RWPE2 (cell line): Measurements from ENCODE around the gene RMC1.

Source experiments
- ATAC-seq: fragments of 200-7000 bp; cut with Tn5 transposase; 3 replicates; pipeline ENCODE4 v1.9.1; 2021; ENCODE audit warnings: low read depth
- DNase-seq: peaks from one replicate; pipeline ENCODE4 v3.0.0-alpha.2; 2020; ENCODE audit warnings: low spot score
- H3K27ac ChIP-seq: fragments of 450-650 bp; 2 replicates; pipeline ENCODE4 v1.5.1; 2017; ENCODE audit warnings: mild to moderate bottlenecking; ENCODE audit not compliant: poor library complexity, severe bottlenecking
- H3K27me3 ChIP-seq: fragments of 250-450 bp; sonication (Bioruptor Pico); 2 replicates; pipeline ENCODE4 v1.5.1; 2021; ENCODE audit warnings: mild to moderate bottlenecking, moderate library complexity; ENCODE audit not compliant: insufficient read depth, poor library complexity, severe bottlenecking
- H3K36me3 ChIP-seq: fragments of 250-450 bp; sonication (Bioruptor Pico); 2 replicates; pipeline ENCODE4 v1.5.1; 2020; ENCODE audit warnings: low read depth, mild to moderate bottlenecking, moderate library complexity
- H3K4me1 ChIP-seq: fragments of 250-450 bp; sonication (Bioruptor Pico); 2 replicates; pipeline ENCODE4 v1.5.1; 2021; ENCODE audit warnings: mild to moderate bottlenecking, moderate library complexity; ENCODE audit not compliant: insufficient read depth, poor library complexity, severe bottlenecking
- H3K4me3 ChIP-seq: fragments of 250-450 bp; sonication (Bioruptor Pico); 2 replicates; pipeline ENCODE4 v1.5.1; 2021; ENCODE audit warnings: mild to moderate bottlenecking, moderate library complexity; ENCODE audit not compliant: severe bottlenecking
- H3K9me3 ChIP-seq: fragments of 250-450 bp; sonication (Bioruptor Pico); 2 replicates; pipeline ENCODE4 v1.5.1; 2021; ENCODE audit warnings: mild to moderate bottlenecking, moderate library complexity; ENCODE audit not compliant: severe bottlenecking
- CTCF ChIP-seq: fragments of 450-650 bp; IDR thresholded peaks from one replicate; pipeline ENCODE4 v1.5.1; 2017; ENCODE audit warnings: mild to moderate bottlenecking, moderate library complexity; ENCODE audit not compliant: poor library complexity, severe bottlenecking

RMC1 gene

GRCh38 chr18:23503038-23503962, at the start of gene RMC1:
RMC1 (plus strand) TSS chr18:23503511; CDS start chr18:23503619, 108 bp downstream.
- H3K4me1 ChIP-seq, result peaks cover 10% of the 10 kb centered on the region
- H3K4me3 ChIP-seq, result peak within 1 kb of the TSS; percentile 81
- H3K36me3 ChIP-seq, result peaks cover 28% of the 10 kb centered on the region
- ATAC-seq (peak; percentile 87), DNase-seq (peak; percentile 91)
- TF ChIP-seq CTCF, result peak; percentile 58
- no peaks in the 10 kb centered on the region for H3K27me3 ChIP-seq
- H3K9me3 ChIP-seq, result no peaks in the 10 kb centered on the region
- peak within 1 kb of the TSS; percentile 39 for H3K27ac ChIP-seq

GRCh38 chr18:23453680-23454058, 49.6 kb upstream of the RMC1 start:
- Histone ChIP-seq H3K4me1 (peaks cover 22% of the 10 kb centered on the region), H3K27me3 (no peaks in the 10 kb centered on the region), H3K4me3 (peak overlapping the region; percentile 91), H3K9me3 (no peaks in the 10 kb centered on the region), H3K36me3 (peaks cover 41% of the 10 kb centered on the region), H3K27ac (peak overlapping the region; percentile 93)
- DNase-seq (no peak), ATAC-seq (peak; percentile 77)
- no peak for TF ChIP-seq CTCF

GRCh38 chr18:23456835-23457234, 46.5 kb upstream of the RMC1 start:
- Histone ChIP-seq H3K9me3 (no peaks in the 10 kb centered on the region), H3K27ac (no peak overlapping the region), H3K27me3 (no peaks in the 10 kb centered on the region), H3K36me3 (peaks cover 64% of the 10 kb centered on the region), H3K4me1 (peaks cover 22% of the 10 kb centered on the region), H3K4me3 (no peak overlapping the region)
- ATAC-seq, result no peak
- no peak for DNase-seq
- TF ChIP-seq CTCF, result no peak

DNA sequence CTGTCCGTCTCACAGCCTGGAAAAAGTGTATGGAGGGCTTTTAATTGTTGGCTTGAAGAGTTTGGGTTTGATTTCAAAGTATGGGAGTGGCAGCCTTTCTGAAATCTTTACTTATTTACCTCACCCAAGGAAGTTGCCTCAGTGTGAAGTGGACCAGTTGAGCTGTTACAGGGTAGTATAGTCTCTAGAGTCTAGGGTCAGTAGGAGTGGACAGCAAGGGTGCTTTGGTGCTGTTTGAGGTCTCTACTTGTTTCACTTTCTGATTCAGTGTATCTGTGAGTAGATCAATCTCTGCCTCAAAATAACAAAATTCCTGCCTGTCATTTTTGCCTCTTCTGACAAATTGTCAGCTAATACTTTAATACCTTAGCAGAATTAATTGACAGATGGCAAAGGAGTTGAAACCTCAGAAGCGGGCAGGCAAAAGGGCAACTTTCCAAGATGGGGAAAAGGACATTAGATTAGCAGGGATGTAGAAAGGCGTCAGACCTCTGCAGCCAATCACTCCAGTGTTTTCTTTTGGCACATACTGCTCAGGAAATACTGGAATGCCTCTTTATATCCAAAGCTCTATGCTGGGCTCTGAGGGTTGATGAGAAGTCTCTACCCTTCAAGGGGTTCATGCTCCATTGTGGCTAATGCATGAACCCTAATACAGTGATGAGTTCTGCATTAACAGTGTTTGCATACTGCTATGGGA, 44.3 kb upstream of the RMC1 start:
- no peak overlapping the region for H3K27ac ChIP-seq
- peaks cover 83% of the 10 kb centered on the region for H3K36me3 ChIP-seq
- no peak for TF ChIP-seq CTCF
- peaks cover 16% of the 10 kb centered on the region for H3K4me1 ChIP-seq
- H3K4me3 ChIP-seq, result no peak overlapping the region
- H3K9me3 ChIP-seq, result no peaks in the 10 kb centered on the region
- ATAC-seq (no peak), DNase-seq (no peak)
- no peaks in the 10 kb centered on the region for H3K27me3 ChIP-seq
